GM19328 (cell line): ENCODE measurements around the gene NR1H3.
"Not testable (repeated sequence)": the region's sequence is repeated elsewhere in the genome, so short reads cannot be mapped to it uniquely, and the experiment has no call there.

ENCODE experiments used
- ATAC-seq: cut with Tn5 transposase; IDR thresholded peaks from one replicate; pipeline ENCODE4 v1.9.1; 2021; ENCODE audit warnings: mild to moderate bottlenecking, moderate library complexity; ENCODE audit not compliant: unreplicated experiment

NR1H3 gene

GRCh38 chr11:47302853-47303252 lies 45.1 kb downstream of the NR1H3 start:
- no peak for ATAC-seq

- no peak for ATAC-seq
These were observed 48.1 kb downstream of the NR1H3 start for GRCh38 chr11:47305734-47306483.

GRCh38 chr11:47306484-47306844 lies 48.7 kb downstream of the NR1H3 start:
- ATAC-seq, result no peak

- ATAC-seq, result no peak
These were observed 50.4 kb downstream of the NR1H3 start for GRCh38 chr11:47308050-47308823.

GRCh38 chr11:47314992-47315391 lies 57.2 kb downstream of the NR1H3 start:
- no peak for ATAC-seq

- not testable (repeated sequence) for ATAC-seq
These were observed 58.7 kb downstream of the NR1H3 start for GRCh38 chr11:47316501-47316900.

GRCh38 chr11:47317064-47317828 lies 59.5 kb downstream of the NR1H3 start:
- no peak for ATAC-seq

- no peak for ATAC-seq
These were observed 60.4 kb downstream of the NR1H3 start for GRCh38 chr11:47318166-47318565.
